HepG2 (cell line): ENCODE results near the gene SNAI3. TPM values are rescaled to one million over a fixed set of nuclear protein-coding genes. Genes with fewer than 3 reads are reported as not detected.
A peak's percentile ranks its signal among the peaks of the same experiment; 100 is the strongest.

ENCODE experiments used
- BRD4 ChIP-seq: sonication (generic); formaldehyde crosslinking; IDR thresholded peaks from 2 replicates; pipeline ENCODE4 v1.4.0; 2020; ENCODE audit warnings: missing genetic modification reagents
- CENPT ChIP-seq: sonication (generic); formaldehyde crosslinking; IDR thresholded peaks from 2 replicates; pipeline ENCODE4 v1.8.0; 2022; ENCODE audit warnings: low read depth, mild to moderate bottlenecking, moderate library complexity, missing genetic modification reagents
- CREB1 ChIP-seq, 2 experiments: fragments of 450-650 bp in 1 of 2; IDR thresholded peaks; 2 replicates each; pipeline ENCODE4 v1.6.1; 2016 to 2017; ENCODE audit warnings: control low read depth in 1 of 2, mild to moderate bottlenecking in 1 of 2, missing compliant biosample characterization in 1 of 2, missing genetic modification characterization in 1 of 2
- CSRNP2 ChIP-seq: sonication (generic); formaldehyde crosslinking; conservative IDR thresholded peaks from 2 replicates; pipeline ENCODE4 v1.8.0; 2022; ENCODE audit warnings: low read depth, missing genetic modification reagents
- DZIP1 ChIP-seq: sonication (generic); formaldehyde crosslinking; IDR thresholded peaks from 2 replicates; pipeline ENCODE4 v1.5.0; 2020; ENCODE audit warnings: mild to moderate bottlenecking, missing genetic modification reagents
- ELF4 ChIP-seq: sonication (generic); formaldehyde crosslinking; IDR thresholded peaks from 2 replicates; pipeline ENCODE4 v1.5.0; 2020; ENCODE audit warnings: missing genetic modification reagents, mild to moderate bottlenecking, moderate library complexity, borderline replicate concordance
- FOXC1 ChIP-seq: sonication (generic); formaldehyde crosslinking; IDR thresholded peaks from 2 replicates; pipeline ENCODE4 v1.8.0; 2022; ENCODE audit warnings: mild to moderate bottlenecking, missing genetic modification reagents, borderline replicate concordance
- HOXA5 ChIP-seq: sonication (generic); formaldehyde crosslinking; IDR thresholded peaks from 2 replicates; pipeline ENCODE4 v1.4.0; 2020; ENCODE audit warnings: missing genetic modification reagents
- MED13 ChIP-seq: sonication (generic); formaldehyde crosslinking; IDR thresholded peaks from 2 replicates; pipeline ENCODE4 v1.5.0; 2020; ENCODE audit warnings: missing genetic modification reagents
- NFE2L1 ChIP-seq: sonication (generic); formaldehyde crosslinking; IDR thresholded peaks from 2 replicates; pipeline ENCODE4 v1.4.0; 2020; ENCODE audit warnings: missing genetic modification reagents, mild to moderate bottlenecking, borderline replicate concordance
- NFE2L2 ChIP-seq: fragments of 150-350 bp; IDR thresholded peaks from 2 replicates; pipeline ENCODE4 v1.6.1; 2014; ENCODE audit warnings: low read length
- POGZ ChIP-seq: sonication (generic); formaldehyde crosslinking; IDR thresholded peaks from 2 replicates; pipeline ENCODE4 v1.4.0; 2020; ENCODE audit warnings: mild to moderate bottlenecking, missing genetic modification reagents
- RAD51 ChIP-seq: fragments of 450-650 bp; IDR thresholded peaks from 2 replicates; pipeline ENCODE4 v1.6.1; 2016; ENCODE audit warnings: borderline replicate concordance
- SRF ChIP-seq: IDR thresholded peaks from 2 replicates; pipeline ENCODE4 v1.6.1; 2011; ENCODE audit warnings: mild to moderate bottlenecking, low read depth, low read length, moderate library complexity
- SRY ChIP-seq: sonication (generic); formaldehyde crosslinking; IDR thresholded peaks from 2 replicates; pipeline ENCODE4 v1.8.0; 2022; ENCODE audit warnings: mild to moderate bottlenecking, missing genetic modification reagents
- U2AF1 ChIP-seq: fragments of 200-400 bp; formaldehyde crosslinking; optimal IDR thresholded peaks from 2 replicates; pipeline ENCODE3; 2017; ENCODE audit warnings: mild to moderate bottlenecking, low read depth, low read length
- YEATS2 ChIP-seq: sonication (generic); formaldehyde crosslinking; IDR thresholded peaks from 2 replicates; pipeline ENCODE4 v1.4.0; 2020; ENCODE audit warnings: missing genetic modification reagents, borderline replicate concordance
- ZBTB2 ChIP-seq: sonication (generic); formaldehyde crosslinking; IDR thresholded peaks from 2 replicates; pipeline ENCODE4 v1.8.0; 2022; ENCODE audit warnings: low read depth, missing genetic modification reagents
- ZNF20 ChIP-seq: sonication (generic); formaldehyde crosslinking; IDR thresholded peaks from 2 replicates; pipeline ENCODE4 v1.4.0; 2020; ENCODE audit warnings: mild to moderate bottlenecking, moderate library complexity, missing genetic modification reagents
- ZNF292 ChIP-seq: sonication (generic); formaldehyde crosslinking; IDR thresholded peaks from 2 replicates; pipeline ENCODE4 v1.8.1; 2022; ENCODE audit warnings: mild to moderate bottlenecking, low read depth, missing genetic modification reagents, borderline replicate concordance
- ZNF773 ChIP-seq: sonication (generic); formaldehyde crosslinking; IDR thresholded peaks from 2 replicates; pipeline ENCODE4 v1.4.0; 2020; ENCODE audit warnings: missing genetic modification reagents, borderline replicate concordance
- ZSCAN30 ChIP-seq: sonication (generic); formaldehyde crosslinking; IDR thresholded peaks from 2 replicates; pipeline ENCODE4 v1.5.0; 2020; ENCODE audit warnings: mild to moderate bottlenecking, missing genetic modification reagents
- polyA plus RNA-seq, 8 experiments: library from polyadenylated mRNA; depleted of rRNA in 3 of 8; stranded (reverse) in 7 of 8; unstranded in 1 of 8; fragments of >200 nt; fragmentation: Illumina TruSeq in 4 of 8; extraction: Trizol in 4 of 8; gene quantifications; 2 replicates each; pipeline versions ENCODE4 v1.2.1 to v1.2.3, GENCODE V29; 2011 to 2016; ENCODE audit warnings: low read depth in 4 of 8, missing spikeins in 1 of 8, mixed read lengths in 1 of 8; ENCODE audit not compliant: insufficient read depth in 1 of 8
- total RNA-seq, 5 experiments: library from RNA; depleted of rRNA; stranded (reverse); fragments of >200 nt; fragmentation: Illumina TruSeq; extraction: Trizol; gene quantifications; 2 replicates each; pipeline ENCODE4 v1.2.3, GENCODE V29; 2016; ENCODE audit warnings: low read depth in 1 of 5
- TF ChIP-seq, protein P1 (sequence below): sonication (generic); formaldehyde crosslinking; IDR thresholded peaks from 2 replicates; pipeline ENCODE4 v1.4.0; 2020; ENCODE audit warnings: missing genetic modification reagents, low read depth, mild to moderate bottlenecking, borderline replicate concordance

The SNAI3 gene
- total and polyA plus RNA-seq, 2 of the 13 experiments (the other 11 are each of a cell fraction or from before 2014, with no cell fraction given), result 0.09 to 0.18 TPM

GRCh38 chr16:88639231-88640038 is 46.9 kb downstream of the SNAI3 start (continued):
- TF ChIP-seq MED13 (CRISPR knock-in tag), result peak; percentile 52; the same call in 1 of the 2 replicates
- peak; percentile 22; the same call in 1 of the 2 replicates for TF ChIP-seq ZNF292 (CRISPR knock-in tag)
- TF ChIP-seq CREB1 (IDR thresholded peaks at IDR 0.05), result no peak
- TF ChIP-seq CREB1 (CRISPR knock-in tag; IDR thresholded peaks at IDR 0.05), result no peak
- TF ChIP-seq DZIP1, result no peak; the same call in 1 of the 2 replicates
- peak; percentile 17; the same call in 1 of the 2 replicates for TF ChIP-seq NFE2L1 (CRISPR knock-in tag)
- no peak for TF ChIP-seq ELF4 (CRISPR knock-in tag)
- no peak for TF ChIP-seq CSRNP2 (CRISPR knock-in tag)
- no peak for TF ChIP-seq SRF
- no peak for TF ChIP-seq RAD51
- TF ChIP-seq, protein P1, sequence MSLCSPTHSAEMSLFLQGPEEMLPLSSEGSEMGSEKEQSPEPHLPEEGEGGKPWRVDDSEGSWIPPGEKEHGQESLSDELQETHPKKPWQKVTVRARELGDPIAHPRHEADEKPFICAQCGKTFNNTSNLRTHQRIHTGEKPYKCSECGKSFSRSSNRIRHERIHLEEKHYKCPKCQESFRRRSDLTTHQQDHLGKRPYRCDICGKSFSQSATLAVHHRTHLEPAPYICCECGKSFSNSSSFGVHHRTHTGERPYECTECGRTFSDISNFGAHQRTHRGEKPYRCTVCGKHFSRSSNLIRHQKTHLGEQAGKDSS (CRISPR knock-in tag), result 0 out of 2 replicates have a peak, but pooled peaks have one; percentile 38
- no peak for TF ChIP-seq ZSCAN30 (CRISPR knock-in tag)
- TF ChIP-seq CENPT, result no peak
- no peak for TF ChIP-seq YEATS2 (CRISPR knock-in tag)
- 0 out of 2 replicates have a peak, but pooled peaks have one; percentile 33 for TF ChIP-seq SRY (CRISPR knock-in tag)
- no peak for TF ChIP-seq U2AF1
- no peak for TF ChIP-seq HOXA5 (CRISPR knock-in tag)
- TF ChIP-seq FOXC1 (CRISPR knock-in tag), result peak; percentile 32; the same call in 1 of the 2 replicates
- TF ChIP-seq ZBTB2 (CRISPR knock-in tag), result no peak
- no peak for TF ChIP-seq ZNF20 (CRISPR knock-in tag)
- no peak for TF ChIP-seq POGZ (CRISPR knock-in tag)
- TF ChIP-seq ZNF773 (CRISPR knock-in tag), result 0 out of 2 replicates have a peak, but pooled peaks have one; percentile 63
- no peak for TF ChIP-seq NFE2L2
- no peak; the same call in 1 of the 2 replicates for TF ChIP-seq BRD4 (CRISPR knock-in tag)
